Psoas muscle (tissue), 8 donors: ENCODE measurements around the gene ARID4A. TPM values are rescaled to one million over a fixed set of nuclear protein-coding genes. Genes with fewer than 3 reads are reported as not detected.

ENCODE experiments used
- ATAC-seq, 4 donors: fragments of 200-7000 bp; cut with Tn5 transposase; one replicate each; pipeline ENCODE4 v1.9.1; 2020; ENCODE audit warnings: moderate library complexity in 3 of 4, mild to moderate bottlenecking in 2 of 4
- DNase-seq, 2 donors: peaks; one replicate each; pipeline ENCODE4 v3.0.0-alpha.2; 2020
- H3K27ac ChIP-seq: fragments of 200-600 bp; one replicate; pipeline ENCODE4 v1.8.0; 2022
- H3K27me3 ChIP-seq, 3 donors: fragments of 200-600 bp in 1 of 3; one replicate each; pipeline versions ENCODE4 v1.6.1 to v1.8.0; 2013 to 2022; ENCODE audit warnings: low read length in 2 of 3, mild to moderate bottlenecking in 2 of 3, moderate library complexity in 1 of 3; ENCODE audit not compliant: insufficient read depth in 3 of 3
- H3K36me3 ChIP-seq, 2 donors: fragments of 200-600 bp in 1 of 2; one replicate each; pipeline versions ENCODE4 v1.6.1 to v1.8.0; 2013 to 2022; ENCODE audit warnings: low read depth in 1 of 2, mild to moderate bottlenecking in 1 of 2, moderate library complexity in 1 of 2; ENCODE audit not compliant: insufficient read depth in 1 of 2
- H3K4me1 ChIP-seq: fragments of 200-600 bp; one replicate; pipeline ENCODE4 v1.8.0; 2022
- H3K4me3 ChIP-seq: fragments of 200-600 bp; one replicate; pipeline ENCODE4 v1.8.0; 2022; ENCODE audit warnings: mild to moderate bottlenecking
- H3K9me3 ChIP-seq: fragments of 200-600 bp; one replicate; pipeline ENCODE4 v1.8.0; 2022
- CTCF ChIP-seq: fragments of 200-600 bp; IDR thresholded peaks from one replicate; pipeline ENCODE4 v1.8.0; 2022; ENCODE audit warnings: antibody characterized with exemption
- WGBS, 3 donors: extraction: QIAGEN DNeasy Blood & Tissue Kit; methylation state at CpG; one replicate each; pipeline versions ENCODE4 v1.1.6 to v1.1.7; 2013; 5-methylcytosine and 5-hydroxymethylcytosine counted together
- intact Hi-C, 2 donors: fragments of 100-400 bp; cut with DNase I; formaldehyde crosslinking; loops; one replicate each; pipeline versions ENCODE4 v1.11.0 to v1.14.2; 2022
- polyA plus RNA-seq, 3 donors: library from polyadenylated mRNA; stranded (reverse); fragments of 200-250 nt; gene quantifications; one replicate each; pipeline ENCODE4 v1.2.3, GENCODE V29; 2013
- total RNA-seq, 4 donors: library from RNA; stranded (reverse); fragmentation: NEBNext Ultra II Directional in 2 of 4; extraction: Animal tissue kit (Norgen Biotek cat#: 25700) in 2 of 4; gene quantifications; one replicate each; pipeline versions ENCODE4 v1.2.1 to v1.2.4, GENCODE V29; 2021 to 2023
- donor health status: healthy with polysubstance abuse.
- donor health status: DM: no; HTN: no; CAD: no; lungs with moderate emphysema.
- donor health status: Bipolar disorder and iron deficiency.
- donor health status: healthy.
- donor health status: DM: yes; HTN: yes; CAD: no.
- donor health status: DM: no; HTN: no; CAD: no.
- donor health status: DM: no; HTN: no; CAD: no.
- donor health status: DM: yes; HTN: yes; CAD: no.

ARID4A gene
- total and polyA plus RNA-seq, 7 donors, result 1.7 to 11.0 (median 7.5) TPM

GRCh38 chr14:58296726-58297125 is 1.6 kb upstream of the ARID4A start:
- H3K36me3 ChIP-seq, result peaks cover 4 to 40% of the 10 kb centered on the region in 2 donors
- DNase-seq (no peak), ATAC-seq (no peak)
- H3K4me1 ChIP-seq, result peaks cover 39% of the 10 kb centered on the region
- peak overlapping the region; percentile 95 for H3K27ac ChIP-seq
- intact Hi-C loops, result loop anchor here in 1 of 2 donors (5.0 kb wide), 1 partner anchor 54 kb away; the partner anchor contains the start of gene PSMA3
- WGBS, 3 donors, result 4 to 7% (median 7%) methylated on average over 3 of the region's 3 CpGs
- peak overlapping the region; percentile 95 for H3K4me3 ChIP-seq
- H3K27me3 ChIP-seq, result no peaks in the 10 kb centered on the region
- no peaks in the 10 kb centered on the region for H3K9me3 ChIP-seq
- no peak for TF ChIP-seq CTCF

DNA sequence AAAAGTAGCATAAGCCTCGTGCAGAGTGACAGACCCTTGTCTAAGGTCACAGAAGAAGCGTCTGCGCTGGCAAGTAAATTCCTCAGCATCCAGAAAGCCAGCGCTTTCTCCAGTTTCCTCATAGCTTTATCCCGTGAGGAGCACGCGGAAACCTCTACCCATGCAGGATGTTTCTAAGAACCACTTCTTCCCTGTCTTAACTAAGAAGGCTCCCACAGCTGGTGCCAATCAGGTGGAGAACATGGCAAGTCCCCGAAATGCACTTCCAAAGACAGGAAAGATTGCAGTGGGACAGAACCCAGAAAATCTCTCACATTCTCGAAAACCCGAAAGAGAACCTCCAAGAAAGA is 968 bp upstream of the ARID4A start:
- WGBS, 3 donors, result 0% methylated on average over 10 of the region's 10 CpGs
- Histone ChIP-seq H3K27ac (peak overlapping the region; percentile 95), H3K4me1 (peaks cover 34% of the 10 kb centered on the region), H3K36me3 (peaks cover 4 to 36% of the 10 kb centered on the region in 2 donors), H3K27me3 (no peaks in the 10 kb centered on the region), H3K4me3 (peak overlapping the region; percentile 95), H3K9me3 (no peaks in the 10 kb centered on the region)
- ATAC-seq, result peak in 1 of 4 donors; percentile 2
- peak in 1 of 2 donors; percentile 54 for DNase-seq
- intact Hi-C loops, result loop anchor here in 1 of 2 donors (5.0 kb wide), 1 partner anchor 55 kb away; the partner anchor contains the start of gene PSMA3
- TF ChIP-seq CTCF, result no peak

DNA sequence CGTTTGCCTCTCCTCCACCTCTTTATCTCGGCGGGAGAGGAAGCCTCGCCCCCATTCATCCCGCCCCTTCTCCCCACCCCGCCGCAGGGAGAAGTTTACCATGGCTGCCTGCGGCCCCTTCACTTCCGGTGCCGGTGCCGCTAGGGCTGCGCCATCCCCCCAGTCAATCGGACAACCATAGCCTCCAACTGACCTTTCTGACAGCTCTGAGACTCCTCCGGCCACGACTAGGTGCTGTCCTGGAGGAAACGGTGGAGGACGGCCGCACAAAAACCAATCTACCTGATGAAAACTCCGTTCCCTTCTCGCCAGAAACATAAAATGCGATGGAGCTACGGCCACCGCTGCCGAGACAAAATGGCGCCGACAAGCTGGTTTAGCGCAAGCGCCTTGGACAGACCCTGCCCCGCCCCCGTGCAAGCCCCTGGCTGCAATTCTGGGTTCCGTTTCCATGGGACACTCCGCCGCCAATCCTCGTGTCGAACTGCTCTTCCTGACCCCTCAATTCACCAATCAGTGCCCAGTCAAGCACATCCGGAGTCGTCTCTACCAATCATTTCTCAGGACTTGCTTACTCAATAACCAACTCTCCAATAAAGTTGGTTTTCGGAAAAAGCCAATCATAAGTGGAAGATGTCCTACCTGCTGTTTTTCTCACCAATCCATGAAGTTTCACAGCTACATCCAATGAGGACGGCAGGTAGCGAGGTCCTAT is 436 bp upstream of the ARID4A start:
- TF ChIP-seq CTCF, result peak; percentile 4
- intact Hi-C loops, result loop anchor here (2.0 to 5.0 kb wide), 3 partner anchors 53 to 129 kb away; partner anchors contain the start of genes PSMA3 (in 2 of the 2), KIAA0586 (in 1 of the 2) and TIMM9 (in 1 of the 2)
- H3K36me3 ChIP-seq, result peaks cover 0 to 34% of the 10 kb centered on the region in 2 donors
- peaks cover 34% of the 10 kb centered on the region for H3K4me1 ChIP-seq
- peak; percentile 99 for DNase-seq
- H3K4me3 ChIP-seq, result peak overlapping the region; percentile 95
- WGBS, 3 donors, result 0% methylated on average over 39 to 40 of the region's 40 CpGs
- peak overlapping the region; percentile 95 for H3K27ac ChIP-seq
- ATAC-seq, result peak; percentile 95 to 97 (median 96)
- no peaks in the 10 kb centered on the region for H3K9me3 ChIP-seq
- H3K27me3 ChIP-seq, result no peaks in the 10 kb centered on the region

DNA sequence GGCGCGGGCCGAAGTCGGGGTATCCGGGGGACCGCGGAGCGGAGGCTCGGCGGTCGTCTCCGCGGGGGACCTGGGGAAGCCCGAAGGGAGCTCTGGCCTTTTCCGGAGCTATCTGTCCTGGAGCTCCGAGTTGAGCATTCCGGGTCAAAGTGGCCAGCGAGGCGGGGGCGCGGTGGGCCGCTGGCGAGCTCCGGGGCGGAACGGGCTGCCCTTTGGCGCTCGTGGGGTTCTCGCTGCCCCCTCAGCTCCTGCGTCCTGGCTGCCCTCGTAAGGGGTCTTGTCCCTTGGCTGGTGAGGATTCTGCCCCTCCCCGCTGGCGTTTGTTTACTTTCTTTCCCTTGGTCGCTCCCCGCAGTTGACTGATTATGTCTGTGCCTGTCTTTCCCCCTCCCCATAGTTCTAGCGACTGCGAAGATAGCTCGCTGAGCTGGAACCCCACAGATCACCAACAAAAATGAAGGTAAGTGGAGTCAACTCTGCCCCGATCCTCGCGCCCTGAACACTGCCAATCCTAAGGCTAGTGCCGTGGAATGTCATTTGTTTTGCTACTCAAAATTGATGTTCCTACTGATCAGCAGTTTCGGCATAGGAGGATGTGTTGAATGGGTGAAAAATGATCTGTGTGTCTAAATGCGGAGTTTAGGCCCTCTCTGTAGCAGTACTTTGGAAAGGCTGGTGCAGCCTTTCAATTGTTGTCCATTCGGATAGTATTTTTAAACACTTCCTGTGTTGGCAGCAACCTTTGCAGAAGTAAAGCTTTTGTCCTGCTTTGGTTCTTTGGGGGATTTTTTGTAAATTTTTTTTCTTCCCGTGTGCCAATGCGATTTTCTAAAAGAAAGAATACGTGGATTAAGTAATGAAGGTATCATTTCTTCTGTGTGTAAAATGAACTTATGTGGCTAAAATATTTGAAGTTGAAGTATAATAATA is 1.3 kb downstream of the ARID4A start:
- peak overlapping the region; percentile 95 for H3K27ac ChIP-seq
- H3K4me1 ChIP-seq, result peaks cover 28% of the 10 kb centered on the region
- H3K4me3 ChIP-seq, result peak overlapping the region; percentile 95
- intact Hi-C loops, result loop anchor here (2.0 to 5.0 kb wide), 3 partner anchors 55 to 127 kb away; partner anchors contain the start of genes PSMA3 (in 2 of the 2), KIAA0586 (in 1 of the 2) and TIMM9 (in 1 of the 2)
- no peak for TF ChIP-seq CTCF
- H3K36me3 ChIP-seq, result peaks cover 0 to 25% of the 10 kb centered on the region in 2 donors
- no peaks in the 10 kb centered on the region for H3K27me3 ChIP-seq
- WGBS, 3 donors, result 1 to 2% (median 1%) methylated on average over 45 to 48 of the region's 48 CpGs
- no peak for ATAC-seq
- DNase-seq, result peak; percentile 30 to 69
- no peaks in the 10 kb centered on the region for H3K9me3 ChIP-seq
